D341Med (cell line): ENCODE results near the gene POTEF.
"Not testable (repeated sequence)": the region's sequence is repeated elsewhere in the genome, so short reads cannot be mapped to it uniquely, and the experiment has no call there.

Experiments
- DNase-seq: peaks from one replicate; pipeline ENCODE4 v3.0.0; 2012; ENCODE audit warnings: low spot score

POTEF gene

DNA sequence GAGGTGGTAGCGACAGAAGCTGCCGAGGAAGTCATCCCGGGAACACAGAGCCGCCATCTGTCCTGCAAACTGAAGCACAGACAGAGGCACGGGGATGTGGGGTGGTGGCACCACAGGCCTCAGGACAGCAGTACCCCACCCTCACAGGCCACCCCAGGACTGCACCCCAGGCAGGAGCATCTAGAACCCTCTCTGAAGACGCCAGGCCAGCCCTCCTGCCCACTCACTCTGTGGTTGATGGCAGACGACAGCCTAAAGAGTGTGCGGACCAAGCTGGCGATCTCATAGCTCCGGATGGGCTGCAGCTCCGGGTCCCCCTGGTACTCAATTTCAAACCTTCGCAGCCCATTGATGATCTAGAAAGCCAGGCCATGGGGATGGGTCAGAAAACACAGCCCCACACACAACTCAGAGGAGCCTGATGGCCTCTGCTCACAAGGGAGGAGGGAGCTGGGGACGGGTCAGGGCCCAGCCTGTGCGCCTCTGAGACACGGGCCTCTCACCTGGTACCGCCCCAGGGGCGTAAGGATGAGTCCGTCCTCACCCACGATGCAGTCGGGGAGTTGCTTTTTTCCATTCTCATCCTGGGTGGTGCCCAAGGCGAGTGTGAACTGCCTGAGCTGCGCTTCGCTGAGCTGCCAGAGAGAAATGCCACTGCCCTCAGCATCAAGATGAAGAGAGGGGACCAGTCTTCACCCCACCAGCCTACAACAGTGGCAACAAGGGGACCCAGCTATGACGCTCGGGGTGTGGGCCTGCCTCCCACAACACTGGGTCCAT, 24.0 kb upstream of the POTEF start:
- DNase-seq = no peak

DNA sequence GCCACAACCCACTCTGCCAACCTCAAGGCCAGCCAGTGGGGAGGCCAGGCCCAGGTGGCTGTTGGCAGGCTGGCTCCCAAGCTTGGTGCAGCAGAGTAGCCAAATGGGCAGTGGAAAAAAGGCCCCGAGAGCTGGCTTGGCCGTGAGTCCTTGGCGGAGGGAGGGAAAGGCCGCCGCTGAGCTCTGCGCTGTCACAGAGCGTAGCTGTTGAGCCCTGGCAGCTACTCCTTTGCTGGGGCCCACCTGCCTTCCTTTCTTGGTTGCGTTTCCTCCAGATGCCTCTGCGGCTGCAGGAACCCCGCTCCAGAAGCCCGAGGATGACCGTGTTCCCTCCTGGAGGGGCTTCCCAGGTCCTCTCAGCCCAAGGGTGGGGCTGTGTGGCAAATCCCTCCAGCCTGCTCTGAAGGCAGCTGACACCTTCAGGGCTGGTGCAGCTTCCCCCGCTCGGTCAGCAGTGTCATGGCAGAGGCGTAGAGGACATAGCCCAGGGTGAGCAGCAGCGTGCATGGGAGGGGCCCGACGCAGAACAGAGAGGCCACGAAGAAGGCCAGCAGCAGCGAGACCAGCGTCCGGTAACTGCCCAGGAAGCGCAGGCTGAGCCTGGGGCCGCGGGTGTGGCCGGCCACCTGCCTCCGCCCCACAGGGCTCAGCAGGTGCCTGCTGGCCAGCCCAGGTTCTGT, 23.3 kb upstream of the POTEF start:
- not testable (repeated sequence) for DNase-seq

- DNase-seq = not testable (repeated sequence)
Measured at GRCh38 chr2:130151145-130151512, 22.1 kb upstream of the POTEF start.

DNA sequence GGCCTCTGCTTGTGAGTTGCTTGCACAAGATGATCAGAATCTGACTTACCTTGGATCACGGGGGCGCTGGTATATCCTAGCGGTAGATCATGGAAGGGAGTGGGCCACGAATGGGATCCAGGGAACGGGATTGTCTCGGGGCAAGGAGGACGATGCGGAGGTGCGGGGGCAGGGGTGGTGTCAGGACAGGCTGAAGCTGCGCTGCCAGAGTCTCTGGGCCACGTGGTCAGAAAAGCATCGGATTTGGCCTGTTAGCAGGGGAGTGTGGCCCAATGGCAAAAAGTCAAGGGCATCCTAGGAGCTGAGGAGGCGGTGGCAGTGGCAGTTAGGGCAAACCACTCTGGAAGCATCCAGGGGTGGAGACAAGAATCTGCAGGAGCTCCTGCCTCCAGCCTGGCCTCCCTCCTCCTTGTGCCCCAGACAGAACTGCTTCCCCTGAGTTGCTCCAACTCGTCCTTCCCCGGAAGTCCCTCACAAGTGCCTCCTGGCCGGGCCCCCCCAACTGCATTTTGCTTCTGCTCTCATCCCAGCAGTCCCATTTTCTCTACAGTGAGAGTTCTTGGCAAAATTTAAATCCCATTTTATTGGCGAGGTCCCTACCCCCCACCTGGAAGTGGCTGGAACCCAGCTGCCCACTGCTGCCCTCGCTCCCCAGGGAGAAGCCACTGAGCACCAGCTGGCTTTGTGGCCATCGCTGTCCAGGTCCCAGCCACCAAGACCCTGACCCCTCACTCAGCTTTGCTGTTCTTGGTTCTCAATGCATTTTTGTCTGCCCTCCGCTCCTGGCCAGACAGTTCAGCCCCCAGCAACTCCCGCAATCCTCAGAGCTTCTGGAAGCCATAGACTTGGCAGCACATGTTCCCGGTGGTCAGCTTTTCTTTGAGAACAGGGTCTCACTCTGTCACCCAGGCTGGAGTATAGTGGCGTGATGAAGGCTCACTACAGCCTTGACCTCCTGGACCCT, 21.4 kb upstream of the POTEF start:
- DNase-seq = no peak

GRCh38 chr2:130148515-130148914, 19.5 kb upstream of the POTEF start:
- not testable (repeated sequence) for DNase-seq

GRCh38 chr2:130145006-130145414, 16.0 kb upstream of the POTEF start, which contains the start of gene CCDC74B:
CCDC74B (minus strand) TSS chr2:130145112; CDS start chr2:130144996, 116 bp downstream.
- DNase-seq = not testable (repeated sequence)

DNA sequence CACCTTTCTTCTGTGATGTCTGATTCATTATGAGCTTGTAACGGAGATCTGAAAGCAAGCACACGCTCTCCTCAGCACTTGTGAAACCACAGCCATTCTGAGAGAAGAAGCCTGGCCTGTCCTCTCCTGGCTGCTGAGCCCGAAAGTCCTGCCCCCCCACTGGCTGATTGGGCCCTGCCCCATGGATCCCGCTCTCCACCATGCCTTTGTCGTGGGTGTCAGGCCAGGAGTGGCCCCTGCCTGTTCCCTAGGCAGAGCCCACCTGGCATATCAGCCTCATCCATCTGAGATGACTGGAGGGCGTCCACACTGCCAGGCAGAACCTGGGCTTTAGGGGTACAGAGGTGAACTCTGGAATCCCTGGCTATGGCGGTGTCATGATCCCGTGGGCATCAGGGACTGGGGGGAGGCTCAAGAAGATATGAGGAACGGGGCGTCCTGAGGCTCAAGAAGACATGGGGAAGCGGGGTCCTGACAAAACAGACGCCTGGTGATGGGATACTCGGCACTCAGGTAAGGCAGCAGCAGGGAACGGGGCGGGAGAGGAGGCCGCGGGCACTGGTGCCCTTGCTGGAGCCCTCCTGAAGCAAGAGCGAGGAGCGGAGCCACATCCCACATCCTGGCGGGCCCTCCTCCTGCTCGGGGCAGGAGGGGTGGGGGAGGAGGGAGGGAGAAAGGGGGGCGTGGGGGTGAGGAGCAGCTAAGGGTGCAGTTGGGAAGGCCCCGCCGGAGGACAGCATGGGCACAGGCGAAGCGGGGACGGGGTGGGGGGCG, 14.4 kb upstream of the POTEF start:
- not testable (repeated sequence) for DNase-seq

GRCh38 chr2:130142396-130143265, 13.6 kb upstream of the POTEF start:
- not testable (repeated sequence) for DNase-seq

GRCh38 chr2:130141645-130142370, 12.8 kb upstream of the POTEF start:
- DNase-seq = not testable (repeated sequence)

GRCh38 chr2:130141002-130141401, 12.0 kb upstream of the POTEF start:
- not testable (repeated sequence) for DNase-seq

DNA sequence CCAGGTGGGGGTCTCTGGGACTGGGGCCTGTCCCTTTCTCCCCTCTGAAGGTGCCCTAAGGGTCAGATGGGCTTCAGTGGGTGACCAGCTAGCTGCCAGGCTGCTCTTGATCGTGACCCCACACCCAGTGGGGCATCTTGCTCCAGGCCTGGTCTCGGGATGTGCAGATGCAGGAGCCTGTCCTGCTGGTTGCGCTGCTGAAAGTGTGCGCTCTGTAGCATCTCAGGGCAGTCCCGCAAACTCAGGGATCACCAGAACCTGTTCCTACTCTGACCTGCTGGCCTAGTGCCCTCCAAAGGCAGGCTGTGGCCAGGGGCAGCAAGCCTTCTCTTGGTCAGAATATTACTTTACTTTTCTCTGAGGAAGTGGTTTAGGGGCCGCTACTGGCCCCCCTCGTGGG, 11.5 kb upstream of the POTEF start:
- DNase-seq = not testable (repeated sequence)

GRCh38 chr2:130139331-130140280, 10.6 kb upstream of the POTEF start:
- not testable (repeated sequence) for DNase-seq

- DNase-seq = not testable (repeated sequence)
Measured at GRCh38 chr2:130138841-130139251, 9.8 kb upstream of the POTEF start.

GRCh38 chr2:130138326-130138725, 9.3 kb upstream of the POTEF start:
- not testable (repeated sequence) for DNase-seq

DNA sequence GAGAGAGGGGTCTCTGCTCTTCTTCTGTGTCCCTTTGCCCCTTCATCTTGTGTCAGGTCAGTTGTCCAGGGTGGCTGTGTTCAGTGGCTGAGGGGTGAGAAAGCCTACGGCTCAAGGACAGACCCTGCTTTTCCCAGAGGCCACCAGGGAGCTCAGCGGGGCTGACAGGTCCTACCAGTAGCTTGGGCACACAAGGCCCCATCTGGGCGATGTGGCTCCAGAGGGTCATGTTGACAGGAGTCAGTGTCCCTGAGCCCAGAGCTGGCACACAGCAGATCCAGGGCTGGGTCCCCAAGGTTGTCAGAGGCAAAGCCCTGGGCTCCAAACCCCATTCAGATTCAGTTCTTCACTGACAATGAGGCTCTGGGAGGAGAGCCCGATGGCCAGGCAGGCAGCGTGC, 8.1 kb upstream of the POTEF start:
- not testable (repeated sequence) for DNase-seq

DNA sequence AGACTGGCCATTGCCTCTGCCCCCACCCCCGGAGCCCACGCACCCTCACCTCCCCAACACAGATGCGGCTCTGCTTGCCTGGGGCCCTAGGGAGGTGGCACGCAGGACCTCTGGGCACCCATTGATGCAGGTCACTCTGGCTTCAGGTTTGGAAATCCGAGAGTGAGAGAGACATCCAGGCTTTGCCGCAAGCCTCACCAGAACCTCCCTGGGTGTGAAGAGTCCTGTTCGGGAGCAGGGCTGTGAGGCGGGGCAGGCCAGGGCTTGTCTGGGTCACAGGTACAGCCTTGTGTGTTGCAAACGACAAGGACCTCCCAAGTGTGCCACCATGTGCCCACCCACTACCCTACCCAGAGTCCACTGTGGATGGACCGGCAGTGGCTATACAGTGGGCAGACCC, 7.5 kb upstream of the POTEF start:
- not testable (repeated sequence) for DNase-seq

DNA sequence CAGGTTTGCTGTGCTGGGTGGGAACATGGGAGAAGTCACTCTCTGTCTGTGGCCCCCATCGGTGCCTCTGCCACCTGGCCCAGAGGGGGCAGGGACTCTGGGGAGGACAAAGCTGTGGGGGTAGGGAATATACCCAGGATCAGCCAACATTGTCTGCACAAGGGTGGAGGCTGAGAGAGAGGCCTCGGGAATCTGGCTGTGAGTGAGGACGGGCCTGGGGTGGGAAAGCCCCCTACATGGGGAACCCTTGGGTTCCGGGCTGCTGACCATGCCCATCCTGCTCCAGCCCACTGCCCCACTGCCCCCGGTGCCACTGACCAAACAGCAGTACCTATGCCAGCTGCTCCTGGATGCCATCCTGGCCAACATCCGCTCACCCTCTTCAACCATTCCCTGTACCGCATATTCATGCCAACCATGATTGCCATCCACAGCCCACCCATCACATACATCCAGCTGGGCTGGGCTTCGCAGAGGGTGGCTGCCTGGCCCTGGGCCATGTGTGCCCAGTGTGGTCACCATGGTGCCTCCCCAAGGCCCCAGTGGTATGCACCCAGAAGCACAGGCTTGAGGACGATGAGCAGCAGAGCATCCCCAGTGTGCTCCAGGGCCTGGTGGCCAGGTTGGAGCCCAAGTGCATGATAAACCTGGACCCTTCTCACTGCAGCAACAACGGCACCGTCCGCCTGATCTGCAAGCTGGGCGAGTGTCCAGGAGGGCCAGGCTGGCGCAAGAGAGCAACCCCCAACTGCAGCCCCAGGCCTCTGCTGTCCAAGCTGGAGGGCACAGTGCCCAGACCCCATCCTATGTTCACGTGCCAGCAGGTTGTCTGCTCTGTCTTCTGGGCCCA, 6.9 kb upstream of the POTEF start:
- no peak for DNase-seq
